SK-N-SH (cell line): ENCODE measurements around the gene PSMB9. TPM values are rescaled to one million over a fixed set of nuclear protein-coding genes. Genes with fewer than 3 reads are reported as not detected.
"Not testable (repeated sequence)": the region's sequence is repeated elsewhere in the genome, so short reads cannot be mapped to it uniquely, and the experiment has no call there.

ENCODE experiments used
- CTCF ChIA-PET: fragments of 300-600, 350-600 bp; formaldehyde crosslinking; extraction: SDS; loops from one replicate; lab custom pipeline; 2021; lab: Yijun Ruan, JAX
- POLR2A ChIA-PET: fragments of 350-600 bp; sonication (Branson Sonifier 250); formaldehyde crosslinking; extraction: SDS; loops from one replicate; lab custom pipeline; 2020; ENCODE audit warnings: antibody characterized with exemption, inconsistent platforms; lab: Yijun Ruan, JAX
- DNase-seq: peaks from one replicate; pipeline ENCODE4 v3.0.0; 2012
- H2AFZ ChIP-seq: fragments of 200-600 bp; sonication (generic); 2 replicates; pipeline ENCODE4 v1.8.1; 2016; ENCODE audit warnings: antibody characterized with exemption, mild to moderate bottlenecking, low read depth
- H3F3A ChIP-seq: fragments of 200-600 bp; sonication (generic); replicated peaks from 2 replicates; pipeline ENCODE3; 2016; ENCODE audit warnings: antibody characterized with exemption, mild to moderate bottlenecking; ENCODE audit not compliant: insufficient read depth
- H3K27ac ChIP-seq, 2 experiments: fragments of 200-500 bp in 1 of 2; fragments of 200-600 bp in 1 of 2; sonication (Bioruptor generic) in 1 of 2; sonication (generic), shearing (Covaris generic) in 1 of 2; 2 replicates each; pipeline versions ENCODE4 v1.5.1 to v1.6.1; 2014 to 2016; ENCODE audit warnings: low read depth in 2 of 2, inconsistent platforms in 1 of 2, low read length in 1 of 2, mild to moderate bottlenecking in 1 of 2, mixed read lengths in 1 of 2
- H3K27me3 ChIP-seq: fragments of 200-600 bp; sonication (generic), shearing (Covaris generic); 2 replicates; pipeline ENCODE4 v1.6.1; 2016; ENCODE audit warnings: mixed run types; ENCODE audit not compliant: insufficient read depth
- H3K36me3 ChIP-seq, 2 experiments: fragments of 200-500 bp in 1 of 2; fragments of 200-600 bp in 1 of 2; sonication (Bioruptor generic) in 1 of 2; sonication (generic) in 1 of 2; replicated peaks in 1 of 2; 2 replicates each; pipeline versions ENCODE3 to v1.5.1; 2014 to 2016; ENCODE audit warnings: low read length in 1 of 2, mild to moderate bottlenecking in 1 of 2; ENCODE audit not compliant: insufficient read depth in 2 of 2, control insufficient read depth in 1 of 2
- H3K4me1 ChIP-seq, 2 experiments: fragments of 200-500 bp in 1 of 2; fragments of 200-600 bp in 1 of 2; sonication (Bioruptor generic) in 1 of 2; sonication (generic), shearing (Covaris generic) in 1 of 2; 2 replicates each; pipeline versions ENCODE4 v1.5.1 to v1.6.1; 2014 to 2016; ENCODE audit warnings: low read depth in 1 of 2, low read length in 1 of 2, mixed run types in 1 of 2; ENCODE audit not compliant: insufficient read depth in 2 of 2, control insufficient read depth in 1 of 2
- H3K4me2 ChIP-seq: fragments of 200-600 bp; sonication (generic), shearing (Covaris generic); 2 replicates; pipeline ENCODE4 v1.6.1; 2017; ENCODE audit warnings: mixed run types
- H3K4me3 ChIP-seq, 2 experiments: fragments of 200-500 bp in 1 of 2; fragments of 200-600 bp in 1 of 2; sonication (Bioruptor generic) in 1 of 2; sonication (generic), shearing (Covaris generic) in 1 of 2; 2 replicates each; pipeline versions ENCODE4 v1.5.1 to v1.8.1; 2014 to 2016; ENCODE audit warnings: low read depth in 2 of 2, inconsistent platforms in 1 of 2, low read length in 1 of 2, mild to moderate bottlenecking in 1 of 2, mixed read lengths in 1 of 2, moderate library complexity in 1 of 2
- H3K79me2 ChIP-seq: fragments of 200-600 bp; sonication (generic); 2 replicates; pipeline ENCODE4 v1.8.1; 2017; ENCODE audit warnings: mild to moderate bottlenecking; ENCODE audit not compliant: insufficient read depth
- H3K9ac ChIP-seq: fragments of 200-600 bp; sonication (generic); 2 replicates; pipeline ENCODE4 v1.6.1; 2017; ENCODE audit warnings: mixed run types
- H3K9me2 ChIP-seq: fragments of 200-600 bp; sonication (generic); 2 replicates; pipeline ENCODE4 v1.6.1; 2017; ENCODE audit warnings: mixed run types
- H3K9me3 ChIP-seq: fragments of 200-600 bp; sonication (generic); 2 replicates; pipeline ENCODE4 v1.6.1; 2017; ENCODE audit warnings: mixed run types, mild to moderate bottlenecking, moderate library complexity
- H4K20me1 ChIP-seq: fragments of 200-600 bp; sonication (generic); 2 replicates; pipeline ENCODE4 v1.6.1; 2017; ENCODE audit warnings: mild to moderate bottlenecking, mixed run types; ENCODE audit not compliant: insufficient read depth
- EZH2phosphoT487 ChIP-seq: fragments of 200-600 bp; sonication (generic); IDR thresholded peaks from 2 replicates; pipeline ENCODE4 v1.6.1; 2017; ENCODE audit warnings: low read depth, mixed run types, mild to moderate bottlenecking, antibody characterized with exemption, moderate library complexity, borderline replicate concordance
- RFX5 ChIP-seq: IDR thresholded peaks from 2 replicates; pipeline ENCODE4 v1.6.1; 2012; ENCODE audit warnings: mild to moderate bottlenecking, improper control_type of control experiment, low read length
- SMC3 ChIP-seq: IDR thresholded peaks from 2 replicates; pipeline ENCODE4 v1.6.1; 2012; ENCODE audit warnings: low read depth, low read length, improper control_type of control experiment
- TCF12 ChIP-seq: IDR thresholded peaks from 2 replicates; pipeline ENCODE4 v1.4.0; 2012
- WGBS: methylation state at CpG from one replicate; pipeline ENCODE4 v1.1.6; 2017; ENCODE audit warnings: low lambda C conversion rate; 5-methylcytosine and 5-hydroxymethylcytosine counted together
- polyA plus RNA-seq, 3 experiments: library from polyadenylated mRNA; depleted of rRNA; stranded (reverse); fragments of >200 nt; gene quantifications; 2 replicates each; pipeline ENCODE4 v1.2.3, GENCODE V29; 2012
- TF ChIP-seq, protein P1 (sequence below): IDR thresholded peaks from 2 replicates; pipeline ENCODE4 v1.4.0; 2012; ENCODE audit warnings: low read depth, borderline replicate concordance
- TF ChIP-seq, protein P2 (sequence below): IDR thresholded peaks from 2 replicates; pipeline ENCODE4 v1.6.1; 2012; ENCODE audit warnings: mild to moderate bottlenecking, low read depth, low read length, moderate library complexity
- TF ChIP-seq, protein P3 (sequence below): IDR thresholded peaks from 2 replicates; pipeline ENCODE4 v1.4.0; 2012; ENCODE audit warnings: low read depth, borderline replicate concordance

Gene PSMB9
- polyA plus RNA-seq, 1 of the 3 experiments (the other 2 are of a cell fraction), result 83.7 TPM

DNA sequence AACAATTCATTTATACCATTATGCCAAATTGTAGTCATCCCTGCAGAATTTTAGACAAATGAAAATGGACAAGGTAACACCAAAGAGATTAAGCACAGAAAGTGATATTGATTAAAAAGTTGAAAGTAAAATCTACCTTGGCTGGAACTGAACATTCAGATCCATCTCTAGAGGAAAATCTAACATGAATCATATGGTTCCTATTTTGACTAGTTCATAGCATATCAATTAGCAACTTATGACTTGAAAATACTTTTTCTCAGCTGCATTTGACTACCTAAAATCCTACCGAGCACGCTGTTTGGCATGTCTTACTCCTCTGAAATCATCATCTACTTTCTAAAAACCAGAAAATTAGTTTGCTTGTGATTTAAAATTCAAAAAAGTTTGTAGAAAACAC, 22.6 kb downstream of the PSMB9 start:
- TF ChIP-seq SMC3, result no peak
- TF ChIP-seq, protein P1, sequence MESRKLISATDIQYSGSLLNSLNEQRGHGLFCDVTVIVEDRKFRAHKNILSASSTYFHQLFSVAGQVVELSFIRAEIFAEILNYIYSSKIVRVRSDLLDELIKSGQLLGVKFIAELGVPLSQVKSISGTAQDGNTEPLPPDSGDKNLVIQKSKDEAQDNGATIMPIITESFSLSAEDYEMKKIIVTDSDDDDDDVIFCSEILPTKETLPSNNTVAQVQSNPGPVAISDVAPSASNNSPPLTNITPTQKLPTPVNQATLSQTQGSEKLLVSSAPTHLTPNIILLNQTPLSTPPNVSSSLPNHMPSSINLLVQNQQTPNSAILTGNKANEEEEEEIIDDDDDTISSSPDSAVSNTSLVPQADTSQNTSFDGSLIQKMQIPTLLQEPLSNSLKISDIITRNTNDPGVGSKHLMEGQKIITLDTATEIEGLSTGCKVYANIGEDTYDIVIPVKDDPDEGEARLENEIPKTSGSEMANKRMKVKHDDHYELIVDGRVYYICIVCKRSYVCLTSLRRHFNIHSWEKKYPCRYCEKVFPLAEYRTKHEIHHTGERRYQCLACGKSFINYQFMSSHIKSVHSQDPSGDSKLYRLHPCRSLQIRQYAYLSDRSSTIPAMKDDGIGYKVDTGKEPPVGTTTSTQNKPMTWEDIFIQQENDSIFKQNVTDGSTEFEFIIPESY, result no peak
- TF ChIP-seq, protein P2, sequence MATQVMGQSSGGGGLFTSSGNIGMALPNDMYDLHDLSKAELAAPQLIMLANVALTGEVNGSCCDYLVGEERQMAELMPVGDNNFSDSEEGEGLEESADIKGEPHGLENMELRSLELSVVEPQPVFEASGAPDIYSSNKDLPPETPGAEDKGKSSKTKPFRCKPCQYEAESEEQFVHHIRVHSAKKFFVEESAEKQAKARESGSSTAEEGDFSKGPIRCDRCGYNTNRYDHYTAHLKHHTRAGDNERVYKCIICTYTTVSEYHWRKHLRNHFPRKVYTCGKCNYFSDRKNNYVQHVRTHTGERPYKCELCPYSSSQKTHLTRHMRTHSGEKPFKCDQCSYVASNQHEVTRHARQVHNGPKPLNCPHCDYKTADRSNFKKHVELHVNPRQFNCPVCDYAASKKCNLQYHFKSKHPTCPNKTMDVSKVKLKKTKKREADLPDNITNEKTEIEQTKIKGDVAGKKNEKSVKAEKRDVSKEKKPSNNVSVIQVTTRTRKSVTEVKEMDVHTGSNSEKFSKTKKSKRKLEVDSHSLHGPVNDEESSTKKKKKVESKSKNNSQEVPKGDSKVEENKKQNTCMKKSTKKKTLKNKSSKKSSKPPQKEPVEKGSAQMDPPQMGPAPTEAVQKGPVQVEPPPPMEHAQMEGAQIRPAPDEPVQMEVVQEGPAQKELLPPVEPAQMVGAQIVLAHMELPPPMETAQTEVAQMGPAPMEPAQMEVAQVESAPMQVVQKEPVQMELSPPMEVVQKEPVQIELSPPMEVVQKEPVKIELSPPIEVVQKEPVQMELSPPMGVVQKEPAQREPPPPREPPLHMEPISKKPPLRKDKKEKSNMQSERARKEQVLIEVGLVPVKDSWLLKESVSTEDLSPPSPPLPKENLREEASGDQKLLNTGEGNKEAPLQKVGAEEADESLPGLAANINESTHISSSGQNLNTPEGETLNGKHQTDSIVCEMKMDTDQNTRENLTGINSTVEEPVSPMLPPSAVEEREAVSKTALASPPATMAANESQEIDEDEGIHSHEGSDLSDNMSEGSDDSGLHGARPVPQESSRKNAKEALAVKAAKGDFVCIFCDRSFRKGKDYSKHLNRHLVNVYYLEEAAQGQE, result no peak
- no peak for TF ChIP-seq TCF12
- TF ChIP-seq, protein P3, sequence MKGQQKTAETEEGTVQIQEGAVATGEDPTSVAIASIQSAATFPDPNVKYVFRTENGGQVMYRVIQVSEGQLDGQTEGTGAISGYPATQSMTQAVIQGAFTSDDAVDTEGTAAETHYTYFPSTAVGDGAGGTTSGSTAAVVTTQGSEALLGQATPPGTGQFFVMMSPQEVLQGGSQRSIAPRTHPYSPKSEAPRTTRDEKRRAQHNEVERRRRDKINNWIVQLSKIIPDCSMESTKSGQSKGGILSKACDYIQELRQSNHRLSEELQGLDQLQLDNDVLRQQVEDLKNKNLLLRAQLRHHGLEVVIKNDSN, result no peak
- Histone ChIP-seq H3F3A (no peaks in the 10 kb centered on the region), H3K9me3 (0 out of 2 replicates have a peak, but pooled peaks cover 4% of the 10 kb centered on the region), H3K79me2 (no peaks in the 10 kb centered on the region), H3K4me2 (no peak overlapping the region), H3K27me3 (peaks cover 44% of the 10 kb centered on the region), H3K9me2 (no peaks in the 10 kb centered on the region), H3K36me3 (peaks cover 0 to 4% of the 10 kb centered on the region in 2 experiments), H3K4me3 (no peak overlapping the region), H3K9ac (no peak overlapping the region), H4K20me1 (no peaks in the 10 kb centered on the region), H3K4me1 (no peaks in the 10 kb centered on the region), H2AFZ (no peak overlapping the region), H3K27ac (no peak overlapping the region)
- no peak for DNase-seq
- ChIA-PET CTCF (interaction anchor here (0.8 to 2.4 kb wide), 7 partner anchors 9 to 108 kb away, joined by 3 to 13 read pairs (median 4); partner anchors contain the start of gene TAP2), POLR2A (no interaction called here)
- 16% methylated on average over 2 of the region's 2 CpGs for WGBS

DNA sequence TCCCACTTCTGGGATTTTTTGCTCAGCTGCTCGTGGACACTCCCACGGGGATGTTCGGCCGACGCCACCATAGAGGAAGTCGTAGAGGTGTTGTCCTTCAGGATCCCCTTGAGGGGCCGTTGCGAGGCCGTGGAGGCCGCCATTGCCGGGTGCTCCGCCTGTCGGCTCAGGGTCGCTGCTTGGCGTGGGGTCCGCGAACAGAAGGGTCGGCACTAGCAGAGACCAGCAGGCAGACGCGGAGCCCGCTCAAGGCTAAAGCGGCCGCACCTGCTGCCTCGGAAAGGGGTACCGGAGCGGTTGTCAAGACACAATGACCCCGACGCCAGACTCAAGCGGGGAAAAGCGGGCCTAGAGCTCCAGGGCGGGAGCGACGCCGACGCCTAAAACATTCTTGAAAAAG, 25.7 kb downstream of the PSMB9 start:
- peaks cover 10% of the 10 kb centered on the region for H3F3A ChIP-seq
- H3K4me1 ChIP-seq, result no peaks in the 10 kb centered on the region
- WGBS, result 32% methylated on average over 34 of the region's 35 CpGs
- no peak overlapping the region; a peak in 1 of 4 replicates for H3K4me3 ChIP-seq
- peak overlapping the region; percentile 41; the same call in 1 of the 2 replicates for H3K4me2 ChIP-seq
- H3K79me2 ChIP-seq, result no peaks in the 10 kb centered on the region
- peaks cover 42% of the 10 kb centered on the region for H3K27me3 ChIP-seq
- no peak overlapping the region for H3K27ac ChIP-seq
- H2AFZ ChIP-seq, result no peak overlapping the region
- peaks cover 0 to 4% of the 10 kb centered on the region in 2 experiments for H3K36me3 ChIP-seq
- CTCF ChIA-PET, result interaction anchor here (0.6 to 4.0 kb wide), 9 partner anchors 8 to 105 kb away, joined by 3 to 32 read pairs (median 4); partner anchors contain the start of genes HLA-DMA and TAP2
- POLR2A ChIA-PET, result no interaction called here
- H3K9me3 ChIP-seq, result no peaks in the 10 kb centered on the region
- H3K9me2 ChIP-seq, result no peaks in the 10 kb centered on the region
- DNase-seq, result no peak
- H3K9ac ChIP-seq, result no peak overlapping the region
- peak; percentile 92; the same call in 1 of the 2 replicates for TF ChIP-seq EZH2phosphoT487
- TF ChIP-seq RFX5, result no peak
- TF ChIP-seq, all 33 proteins: peak for 1
- H4K20me1 ChIP-seq, result no peaks in the 10 kb centered on the region

DNA sequence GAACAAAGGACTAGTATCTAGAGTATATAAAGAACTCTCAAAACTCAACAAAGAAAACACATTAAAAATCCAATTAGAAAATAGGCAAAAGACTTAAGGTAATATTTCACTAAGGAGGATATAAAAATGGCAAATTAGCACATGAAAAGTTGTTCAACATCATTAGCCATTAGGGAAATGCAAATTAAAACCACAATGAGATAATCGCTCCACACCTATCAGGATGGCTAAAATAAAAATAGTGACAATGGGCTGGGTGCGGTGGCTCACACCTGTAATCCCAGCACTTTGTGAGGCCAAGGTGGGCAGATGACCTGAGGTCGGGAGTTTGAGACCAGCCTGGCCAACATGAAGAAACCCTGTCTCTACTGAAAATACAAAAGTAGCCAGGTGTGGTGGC, 27.0 kb downstream of the PSMB9 start:
- H3K9me2 ChIP-seq, H3K4me3 ChIP-seq, H3K4me1 ChIP-seq, H3K27ac ChIP-seq, H2AFZ ChIP-seq, H3K36me3 ChIP-seq, H3K79me2 ChIP-seq, H3K9me3 ChIP-seq, POLR2A ChIA-PET, H3F3A ChIP-seq, DNase-seq, H4K20me1 ChIP-seq, H3K9ac ChIP-seq, H3K4me2 ChIP-seq: not testable (repeated sequence)
- WGBS, result 22% methylated on average over 3 of the region's 3 CpGs
- CTCF ChIA-PET, result interaction anchor here (0.9 to 4.0 kb wide), 8 partner anchors 9 to 104 kb away, joined by 3 to 32 read pairs (median 6); partner anchors contain the start of genes HLA-DMA and TAP2
- peaks cover 42% of the 10 kb centered on the region for H3K27me3 ChIP-seq
